Testis (tissue), 5 donors: Measurements from ENCODE around the gene CLRN1. TPM values are rescaled to one million over a fixed set of nuclear protein-coding genes. Genes with fewer than 3 reads are reported as not detected.

Experiments
- DNase-seq: peaks from one replicate; pipeline ENCODE4 v3.0.0-alpha.2; 2019
- H3K27ac ChIP-seq, 2 donors: fragments of 200-600 bp; sonication (generic); one replicate each; pipeline ENCODE4 v1.5.1; 2019
- H3K27me3 ChIP-seq: fragments of 200-600 bp; sonication (generic); one replicate; pipeline ENCODE4 v1.5.1; 2019
- H3K36me3 ChIP-seq: fragments of 200-600 bp; sonication (generic); one replicate; pipeline ENCODE4 v1.5.1; 2017; ENCODE audit warnings: low read depth; ENCODE audit errors: missing control alignments
- H3K4me1 ChIP-seq: fragments of 200-600 bp; sonication (generic); one replicate; pipeline ENCODE4 v1.5.1; 2019
- H3K4me3 ChIP-seq, 2 donors: fragments of 200-600 bp; sonication (generic); one replicate each; pipeline ENCODE4 v1.5.1; 2017 to 2019
- H3K9me3 ChIP-seq: fragments of 200-600 bp; sonication (generic); one replicate; pipeline ENCODE4 v1.5.1; 2017
- CTCF ChIP-seq, 3 experiments: fragments of 450-650 bp in 2 of 3; fragments of 200-600 bp in 1 of 3; sonication (generic) in 1 of 3; IDR thresholded peaks; one replicate each; pipeline ENCODE4 v1.5.1; 2016 to 2019; ENCODE audit warnings: antibody characterized with exemption in 3 of 3, mild to moderate bottlenecking in 2 of 3, moderate library complexity in 1 of 3
- POLR2A ChIP-seq: fragments of 450-650 bp; IDR thresholded peaks from one replicate; pipeline ENCODE4 v1.6.1; 2017; ENCODE audit warnings: antibody characterized with exemption, mild to moderate bottlenecking, moderate library complexity
- WGBS, 2 donors: methylation state at CpG; one replicate each; pipeline ENCODE4 v1.1.5; 2018; 5-methylcytosine and 5-hydroxymethylcytosine counted together
- intact Hi-C: fragments of 100-400 bp; cut with DNase I; formaldehyde crosslinking; loops from one replicate; pipeline ENCODE4 v1.15.1; 2023; ENCODE audit warnings: low total_unique reads
- long read RNA-seq, 2 donors: transcript quantifications; one replicate each; lab custom pipeline, GENCODE V29; 2026
- polyA plus RNA-seq: library from polyadenylated mRNA; stranded (reverse); fragments of 350-450 nt; fragmentation: Illumina TruSeq; extraction: RNeasy Lipid Tissue Mini Kit (QIAGEN cat#74804); gene quantifications from one replicate; pipeline ENCODE4 v1.2.3, GENCODE V29; 2014; ENCODE audit warnings: low read depth, low replicate concordance; ENCODE audit not compliant: insufficient read depth
- total RNA-seq, 2 donors: library from RNA; depleted of rRNA; stranded (reverse); fragments of >200 nt; gene quantifications; one replicate each; pipeline ENCODE4 v1.2.3, GENCODE V29; 2016

The CLRN1 gene
- under 1 TPM; 0.43 to 0.79 TPM for total RNA-seq
- 0.38 TPM for polyA plus RNA-seq
- long read RNA-seq, donor 1: 0 reads
- long read RNA-seq, donor 2: 0 reads

- intact Hi-C loops: no loop called here
- no peak for TF ChIP-seq CTCF (IDR thresholded peaks at IDR 0.05)
- no peak for TF ChIP-seq POLR2A
- Histone ChIP-seq H3K27ac (no peak within 1 kb of the TSS), H3K4me3 (no peak within 1 kb of the TSS), H3K36me3 (no peaks in the 10 kb centered on the region), H3K27me3 (no peaks in the 10 kb centered on the region), H3K9me3 (no peaks in the 10 kb centered on the region), H3K4me1 (no peaks in the 10 kb centered on the region)
- peak; percentile 31 for DNase-seq
- WGBS, 2 donors: 35 to 50% methylated on average over 18 of the region's 18 CpGs
Observed at GRCh38 chr3:150972366-150973071, at the start of gene CLRN1. TSS of gene CLRN1 (minus strand) at chr3:150972727. CDS start at chr3:150972708, 19 bp downstream.

GRCh38 chr3:151016478-151016795, 43.9 kb upstream of the CLRN1 start:
- Histone ChIP-seq H3K27me3 (no peaks in the 10 kb centered on the region), H3K9me3 (no peaks in the 10 kb centered on the region), H3K4me1 (no peaks in the 10 kb centered on the region), H3K36me3 (no peaks in the 10 kb centered on the region), H3K27ac (no peak overlapping the region), H3K4me3 (no peak overlapping the region)
- WGBS, 2 donors: 75 to 83% methylated on average over 2 of the region's 2 CpGs
- DNase-seq: no peak
- intact Hi-C loops: no loop called here
- TF ChIP-seq CTCF (IDR thresholded peaks at IDR 0.05): no peak
- TF ChIP-seq POLR2A: no peak

- intact Hi-C loops: no loop called here
- Histone ChIP-seq H3K27ac (no peak overlapping the region), H3K27me3 (no peaks in the 10 kb centered on the region), H3K4me3 (no peak overlapping the region), H3K36me3 (no peaks in the 10 kb centered on the region), H3K4me1 (no peaks in the 10 kb centered on the region), H3K9me3 (no peaks in the 10 kb centered on the region)
- DNase-seq: no peak
- WGBS, 2 donors: 76 to 83% methylated on average over 3 of the region's 3 CpGs
- TF ChIP-seq POLR2A (no peak), CTCF (IDR thresholded peaks at IDR 0.05) (no peak)
Observed at GRCh38 chr3:151015767-151016477, 43.4 kb upstream of the CLRN1 start.

GRCh38 chr3:151015181-151015580, 42.7 kb upstream of the CLRN1 start:
- Histone ChIP-seq H3K27me3 (no peaks in the 10 kb centered on the region), H3K36me3 (no peaks in the 10 kb centered on the region), H3K27ac (no peak overlapping the region), H3K9me3 (no peaks in the 10 kb centered on the region), H3K4me1 (no peaks in the 10 kb centered on the region), H3K4me3 (no peak overlapping the region)
- 89 to 90% methylated on average over 5 of the region's 5 CpGs for whole genome bisulfite sequencing, 2 donors
- intact Hi-C loops: no loop called here
- no peak for TF ChIP-seq CTCF (IDR thresholded peaks at IDR 0.05)
- no peak for TF ChIP-seq POLR2A
- DNase-seq: no peak
